Posterior cingulate gyrus (tissue), 11 donors: ENCODE measurements around the gene LANCL2.
A peak's percentile ranks its signal among the peaks of the same experiment; 100 is the strongest.

Experiments
- DNase-seq, 10 donors: peaks; one replicate each; pipeline versions ENCODE4 v3.0.0 to v3.0.0-alpha.2; 2020 to 2021; ENCODE audit warnings: mixed read lengths in 3 of 10
- intact Hi-C: fragments of 100-400 bp; cut with DNase I; formaldehyde crosslinking; loops from one replicate; pipeline ENCODE4 v1.15.1; 2023

The LANCL2 gene

DNA sequence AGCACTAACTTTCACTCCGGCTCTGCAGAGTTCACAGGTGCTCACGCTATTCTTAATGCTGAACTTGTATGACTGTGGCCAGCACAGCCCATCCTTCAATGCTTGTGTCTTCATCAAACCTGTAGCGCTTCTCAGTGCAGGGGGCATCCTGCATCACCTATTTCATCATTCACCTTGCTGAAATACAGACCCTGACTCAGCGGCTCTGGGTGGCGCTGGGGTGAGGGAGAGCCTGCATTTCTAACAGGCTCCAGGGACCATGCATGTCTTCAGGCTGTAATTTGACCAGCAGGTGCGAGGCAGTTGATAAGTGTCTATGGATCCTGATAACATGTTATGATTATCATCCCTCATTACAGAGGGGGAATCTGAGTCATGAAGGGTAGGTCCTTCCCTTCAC, 117.9 kb downstream of the LANCL2 start:
- peak in 1 of 10 donors; percentile 11 for DNase-seq
- intact Hi-C loops: no loop called here
